ENCODE measurements around the gene TEDDM1.
"Not testable (repeated sequence)": the region's sequence is repeated elsewhere in the genome, so short reads cannot be mapped to it uniquely, and the experiment has no call there.

DNA sequence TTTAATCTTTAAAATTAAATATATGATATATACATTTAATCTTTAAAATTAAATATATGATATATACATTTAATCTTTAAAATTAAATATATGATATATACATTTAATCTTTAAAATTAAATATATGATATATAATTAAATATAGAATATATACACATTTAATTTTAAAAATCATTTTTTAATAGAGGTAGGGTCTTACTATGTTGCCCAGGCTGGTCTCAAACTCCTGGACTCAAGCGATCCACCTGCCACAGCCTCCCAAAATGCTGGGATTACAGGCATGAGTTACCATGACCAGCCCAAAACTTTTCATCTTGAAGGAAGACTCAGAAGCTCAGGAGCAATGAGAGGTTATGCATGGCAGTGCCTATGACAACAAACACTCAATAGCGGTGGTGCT is 46.7 kb upstream of the TEDDM1 start:
- TF ChIP-seq SUZ12 (IDR thresholded peaks at IDR 0.05; ENCODE audit: extremely low read depth, insufficient read depth, insufficient read length); YY1 (IDR thresholded peaks at IDR 0.05; ENCODE audit: insufficient read depth, insufficient read length): not testable (repeated sequence)
